IPS-15b (cell line): ENCODE data around the gene CACNA1C.
"Not testable (repeated sequence)": the region's sequence is repeated elsewhere in the genome, so short reads cannot be mapped to it uniquely, and the experiment has no call there.

Experiments used
- H3K27me3 ChIP-seq: one replicate; pipeline ENCODE4 v1.6.1; 2013; ENCODE audit warnings: low read length; ENCODE audit not compliant: control insufficient read depth, insufficient read depth
- H3K36me3 ChIP-seq: one replicate; pipeline ENCODE4 v1.6.1; 2013; ENCODE audit warnings: low read length; ENCODE audit not compliant: control insufficient read depth, insufficient read depth
- H3K4me1 ChIP-seq: one replicate; pipeline ENCODE4 v1.6.1; 2013; ENCODE audit warnings: mild to moderate bottlenecking, low read length; ENCODE audit not compliant: control insufficient read depth, insufficient read depth
- H3K4me3 ChIP-seq: one replicate; pipeline ENCODE4 v1.5.1; 2013; ENCODE audit warnings: low read depth, low read length
- H3K9ac ChIP-seq: one replicate; pipeline ENCODE4 v1.6.1; 2013; ENCODE audit warnings: low read depth, mild to moderate bottlenecking, low read length
- H3K9me3 ChIP-seq: one replicate; pipeline ENCODE4 v1.6.1; 2013; ENCODE audit warnings: mild to moderate bottlenecking, low read length; ENCODE audit not compliant: control insufficient read depth, insufficient read depth

Gene CACNA1C

DNA sequence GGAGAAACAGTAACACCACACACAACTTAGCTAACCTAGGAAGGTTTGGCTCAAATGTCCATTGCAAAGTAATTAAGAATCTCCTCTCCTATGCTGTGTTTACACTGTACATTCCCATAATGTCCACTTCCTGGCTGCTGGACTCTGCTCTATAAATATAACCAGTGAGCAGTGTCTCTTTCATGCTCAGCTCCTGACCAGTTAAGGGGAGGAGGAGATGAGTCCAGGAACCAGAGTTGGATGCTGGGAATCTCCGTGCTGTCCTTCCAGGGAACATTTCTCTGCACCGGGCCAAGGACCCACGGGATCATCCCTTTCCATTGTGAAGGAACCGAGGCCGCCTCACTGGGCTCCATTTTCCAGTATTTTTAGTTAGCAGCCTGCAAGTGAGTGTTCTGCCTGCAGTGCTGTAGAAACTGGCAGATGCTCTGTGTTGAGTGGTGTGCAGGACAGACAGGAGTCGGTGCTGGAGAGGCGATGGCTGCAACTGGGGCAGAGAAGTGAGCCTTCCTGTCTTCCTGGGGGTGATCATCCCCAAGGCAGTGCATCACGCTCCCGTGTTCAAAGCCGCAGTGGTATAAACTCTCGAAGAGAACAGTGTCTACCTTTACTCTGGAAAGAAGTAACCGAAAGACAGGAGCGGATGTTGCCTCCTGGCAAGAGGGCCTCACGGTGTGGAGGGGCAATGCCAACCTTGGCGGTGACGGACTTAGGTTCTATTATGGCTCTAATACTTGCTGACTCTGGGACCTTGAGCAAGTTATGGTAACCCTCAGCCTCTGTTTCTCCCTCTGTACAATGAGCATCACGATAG is 195.5 kb downstream of the CACNA1C start:
- Histone ChIP-seq H3K36me3 (no peaks in the 10 kb centered on the region), H3K27me3 (no peaks in the 10 kb centered on the region), H3K9ac (no peak overlapping the region), H3K9me3 (no peaks in the 10 kb centered on the region), H3K4me3 (no peak overlapping the region), H3K4me1 (peaks cover 10% of the 10 kb centered on the region)

GRCh38 chr12:2248901-2249381 is 196.2 kb downstream of the CACNA1C start:
- Histone ChIP-seq H3K36me3 (no peaks in the 10 kb centered on the region), H3K27me3 (no peaks in the 10 kb centered on the region), H3K9ac (no peak overlapping the region), H3K4me1 (peaks cover 10% of the 10 kb centered on the region), H3K9me3 (no peaks in the 10 kb centered on the region), H3K4me3 (no peak overlapping the region)

DNA sequence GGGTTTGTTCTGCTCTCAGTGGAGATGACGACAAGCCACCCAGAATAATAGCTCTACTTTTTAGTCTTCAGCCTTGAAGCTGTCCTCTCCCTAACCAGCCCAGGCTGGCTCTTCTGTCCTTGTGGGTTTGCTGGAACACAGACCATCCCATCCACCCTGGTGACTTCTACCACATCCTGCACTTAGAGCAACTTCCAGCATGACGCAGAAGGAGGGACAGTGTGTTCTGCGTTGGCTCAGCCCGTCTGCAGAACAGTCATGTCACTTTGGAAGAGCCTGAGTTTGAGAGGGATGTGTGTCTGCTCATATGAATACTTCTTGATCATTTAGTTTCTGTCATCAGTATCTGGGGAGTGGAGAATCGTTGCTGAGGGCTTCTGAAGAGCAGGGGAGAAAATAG is 198.0 kb downstream of the CACNA1C start:
- Histone ChIP-seq H3K27me3 (no peaks in the 10 kb centered on the region), H3K36me3 (no peaks in the 10 kb centered on the region), H3K4me1 (no peaks in the 10 kb centered on the region), H3K9ac (no peak overlapping the region), H3K4me3 (no peak overlapping the region), H3K9me3 (peaks cover 3% of the 10 kb centered on the region)

GRCh38 chr12:2251526-2252209 is 198.9 kb downstream of the CACNA1C start:
- no peaks in the 10 kb centered on the region for H3K36me3 ChIP-seq
- H3K9ac ChIP-seq, result no peak overlapping the region
- no peaks in the 10 kb centered on the region for H3K27me3 ChIP-seq
- no peaks in the 10 kb centered on the region for H3K4me1 ChIP-seq
- H3K9me3 ChIP-seq, result peaks cover 5% of the 10 kb centered on the region
- no peak overlapping the region for H3K4me3 ChIP-seq

- Histone ChIP-seq H3K27me3 (no peaks in the 10 kb centered on the region), H3K4me1 (no peaks in the 10 kb centered on the region), H3K36me3 (no peaks in the 10 kb centered on the region), H3K4me3 (no peak overlapping the region), H3K9me3 (peaks cover 5% of the 10 kb centered on the region), H3K9ac (no peak overlapping the region)
These were observed 202.5 kb downstream of the CACNA1C start for GRCh38 chr12:2255311-2255710.

GRCh38 chr12:2255731-2256130 is 202.9 kb downstream of the CACNA1C start:
- not testable (repeated sequence) for H3K9me3 ChIP-seq, H3K9ac ChIP-seq, H3K4me3 ChIP-seq, H3K4me1 ChIP-seq, H3K27me3 ChIP-seq, H3K36me3 ChIP-seq

GRCh38 chr12:2256453-2256852 is 203.7 kb downstream of the CACNA1C start:
- H3K9me3 ChIP-seq, result peaks cover 5% of the 10 kb centered on the region
- no peaks in the 10 kb centered on the region for H3K27me3 ChIP-seq
- no peak overlapping the region for H3K9ac ChIP-seq
- H3K36me3 ChIP-seq, result no peaks in the 10 kb centered on the region
- H3K4me1 ChIP-seq, result no peaks in the 10 kb centered on the region
- no peak overlapping the region for H3K4me3 ChIP-seq

DNA sequence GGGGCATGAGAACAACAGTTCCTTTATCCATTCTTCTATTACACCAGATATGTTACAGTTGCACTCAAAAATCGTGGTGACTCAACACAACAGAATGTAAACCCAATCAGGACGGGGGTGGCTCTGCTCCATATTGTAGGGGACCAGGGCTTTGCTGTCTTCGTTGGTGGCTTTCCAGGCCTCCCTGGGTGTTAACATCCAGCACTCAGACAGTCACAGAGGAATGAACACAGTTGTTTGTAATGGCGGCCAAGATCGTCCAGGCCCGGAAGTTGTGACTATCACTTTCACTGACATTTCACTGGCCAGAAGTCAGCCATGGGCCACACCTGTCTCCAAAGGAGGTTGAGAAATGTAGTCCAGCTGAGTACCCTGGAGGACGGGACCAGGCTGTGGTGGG is 204.1 kb downstream of the CACNA1C start:
- no peaks in the 10 kb centered on the region for H3K36me3 ChIP-seq
- no peak overlapping the region for H3K4me3 ChIP-seq
- H3K9me3 ChIP-seq, result peaks cover 5% of the 10 kb centered on the region
- H3K27me3 ChIP-seq, result no peaks in the 10 kb centered on the region
- H3K9ac ChIP-seq, result no peak overlapping the region
- no peaks in the 10 kb centered on the region for H3K4me1 ChIP-seq

- no peaks in the 10 kb centered on the region for H3K4me1 ChIP-seq
- no peak overlapping the region for H3K4me3 ChIP-seq
These were observed 205.2 kb downstream of the CACNA1C start for GRCh38 chr12:2258025-2258424.

DNA sequence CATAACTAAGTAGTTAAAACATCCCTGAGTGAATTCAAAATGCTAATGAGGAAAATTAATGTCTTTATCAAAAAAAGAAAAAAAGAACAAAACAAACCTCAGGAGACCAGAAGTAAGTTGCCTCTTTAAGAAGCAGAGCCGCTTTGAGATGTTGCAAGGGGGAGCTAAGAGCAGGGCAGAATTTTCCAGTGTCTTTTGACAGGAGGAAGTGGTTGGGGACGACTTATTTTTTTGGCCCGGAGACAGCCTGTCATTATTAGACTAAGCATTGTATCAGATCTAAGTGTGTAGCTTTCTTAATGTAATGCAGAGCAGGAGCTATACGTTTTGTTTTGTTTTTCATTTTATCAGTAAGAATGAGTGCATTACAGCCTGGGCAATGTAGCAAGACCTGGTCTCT is 206.6 kb downstream of the CACNA1C start:
- no peak overlapping the region for H3K4me3 ChIP-seq
- H3K9ac ChIP-seq, result no peak overlapping the region
- H3K9me3 ChIP-seq, result peaks cover 5% of the 10 kb centered on the region
- H3K27me3 ChIP-seq, result no peaks in the 10 kb centered on the region
- no peaks in the 10 kb centered on the region for H3K4me1 ChIP-seq
- no peaks in the 10 kb centered on the region for H3K36me3 ChIP-seq

More at GRCh38 chr12:2258025-2258424, 205.2 kb downstream of the CACNA1C start:
- no peaks in the 10 kb centered on the region for H3K36me3 ChIP-seq
- H3K27me3 ChIP-seq, result no peaks in the 10 kb centered on the region
- H3K9me3 ChIP-seq, result peaks cover 5% of the 10 kb centered on the region
- no peak overlapping the region for H3K9ac ChIP-seq

DNA sequence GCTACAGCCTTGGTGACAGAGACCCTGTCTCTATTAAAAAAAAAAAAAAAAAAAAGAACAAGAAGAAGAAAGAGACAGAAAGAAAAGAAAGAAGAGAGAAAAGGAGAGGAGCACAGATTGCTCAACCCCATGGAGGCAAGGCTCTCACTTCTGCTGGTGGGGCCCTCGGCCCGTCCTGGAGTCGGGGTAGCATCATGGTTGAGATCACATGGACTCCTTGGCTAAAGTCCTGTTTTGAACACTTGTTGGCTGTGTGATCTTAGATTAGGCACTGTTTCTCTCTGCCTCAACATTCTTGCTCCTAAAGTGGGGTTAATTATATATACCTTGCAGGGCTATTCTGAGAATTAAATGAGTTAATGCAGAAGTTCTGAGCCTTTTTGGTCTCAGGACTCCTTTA is 207.7 kb downstream of the CACNA1C start:
- H3K9ac ChIP-seq, result no peak overlapping the region
- H3K36me3 ChIP-seq, result no peaks in the 10 kb centered on the region
- peaks cover 5% of the 10 kb centered on the region for H3K9me3 ChIP-seq
- H3K4me1 ChIP-seq, result no peaks in the 10 kb centered on the region
- H3K27me3 ChIP-seq, result no peaks in the 10 kb centered on the region
- no peak overlapping the region for H3K4me3 ChIP-seq

GRCh38 chr12:2261708-2262107 is 208.9 kb downstream of the CACNA1C start:
- Histone ChIP-seq H3K9ac (no peak overlapping the region), H3K36me3 (no peaks in the 10 kb centered on the region), H3K4me3 (no peak overlapping the region), H3K4me1 (no peaks in the 10 kb centered on the region), H3K9me3 (no peaks in the 10 kb centered on the region), H3K27me3 (no peaks in the 10 kb centered on the region)
